ENCODE measurements around the gene ANKS1B.

ANKS1B gene

GRCh38 chr12:98737322-98737712 lies 1247.4 kb downstream of the ANKS1B start:
- H3K4me3 ChIP-seq (ENCODE audit: low read length, poor library complexity, severe bottlenecking): no peak overlapping the region
- no peak overlapping the region for H2AFZ ChIP-seq (ENCODE audit: low read length)
- H3K4me1 ChIP-seq (ENCODE audit: insufficient read depth, low read length, poor library complexity, severe bottlenecking): no peaks in the 10 kb centered on the region
- no peak overlapping the region for H3K9ac ChIP-seq (ENCODE audit: low read depth, low read length, poor library complexity, severe bottlenecking)
- H3K9me3 ChIP-seq (ENCODE audit: insufficient read depth, low read depth, low read length): no peaks in the 10 kb centered on the region
- no peaks in the 10 kb centered on the region for H4K20me1 ChIP-seq (ENCODE audit: insufficient read depth, low read length, poor library complexity, severe bottlenecking)
- H3K27me3 ChIP-seq (ENCODE audit: insufficient read depth, low read length, poor library complexity, severe bottlenecking): no peaks in the 10 kb centered on the region
- no peak overlapping the region for H3K4me2 ChIP-seq (ENCODE audit: low read depth, low read length, poor library complexity, severe bottlenecking)
- TF ChIP-seq, protein P1, sequence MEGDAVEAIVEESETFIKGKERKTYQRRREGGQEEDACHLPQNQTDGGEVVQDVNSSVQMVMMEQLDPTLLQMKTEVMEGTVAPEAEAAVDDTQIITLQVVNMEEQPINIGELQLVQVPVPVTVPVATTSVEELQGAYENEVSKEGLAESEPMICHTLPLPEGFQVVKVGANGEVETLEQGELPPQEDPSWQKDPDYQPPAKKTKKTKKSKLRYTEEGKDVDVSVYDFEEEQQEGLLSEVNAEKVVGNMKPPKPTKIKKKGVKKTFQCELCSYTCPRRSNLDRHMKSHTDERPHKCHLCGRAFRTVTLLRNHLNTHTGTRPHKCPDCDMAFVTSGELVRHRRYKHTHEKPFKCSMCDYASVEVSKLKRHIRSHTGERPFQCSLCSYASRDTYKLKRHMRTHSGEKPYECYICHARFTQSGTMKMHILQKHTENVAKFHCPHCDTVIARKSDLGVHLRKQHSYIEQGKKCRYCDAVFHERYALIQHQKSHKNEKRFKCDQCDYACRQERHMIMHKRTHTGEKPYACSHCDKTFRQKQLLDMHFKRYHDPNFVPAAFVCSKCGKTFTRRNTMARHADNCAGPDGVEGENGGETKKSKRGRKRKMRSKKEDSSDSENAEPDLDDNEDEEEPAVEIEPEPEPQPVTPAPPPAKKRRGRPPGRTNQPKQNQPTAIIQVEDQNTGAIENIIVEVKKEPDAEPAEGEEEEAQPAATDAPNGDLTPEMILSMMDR (conservative IDR thresholded peaks at IDR 0.05; ENCODE audit: low read length): no peak
- no peak for TF ChIP-seq EZH2phosphoT487 (IDR thresholded peaks at IDR 0.05; ENCODE audit: borderline replicate concordance)
- H3K36me3 ChIP-seq (ENCODE audit: insufficient read depth, low read length): peaks cover 6% of the 10 kb centered on the region; the same call in 1 of the 2 replicates
- H3K9me2 ChIP-seq (replicated peaks; ENCODE audit: low read depth, low read length): no peaks in the 10 kb centered on the region
- no peaks in the 10 kb centered on the region for H3K79me2 ChIP-seq (ENCODE audit: insufficient read depth, low read length)
- H3F3A ChIP-seq (ENCODE audit: low read depth): no peaks in the 10 kb centered on the region

DNA sequence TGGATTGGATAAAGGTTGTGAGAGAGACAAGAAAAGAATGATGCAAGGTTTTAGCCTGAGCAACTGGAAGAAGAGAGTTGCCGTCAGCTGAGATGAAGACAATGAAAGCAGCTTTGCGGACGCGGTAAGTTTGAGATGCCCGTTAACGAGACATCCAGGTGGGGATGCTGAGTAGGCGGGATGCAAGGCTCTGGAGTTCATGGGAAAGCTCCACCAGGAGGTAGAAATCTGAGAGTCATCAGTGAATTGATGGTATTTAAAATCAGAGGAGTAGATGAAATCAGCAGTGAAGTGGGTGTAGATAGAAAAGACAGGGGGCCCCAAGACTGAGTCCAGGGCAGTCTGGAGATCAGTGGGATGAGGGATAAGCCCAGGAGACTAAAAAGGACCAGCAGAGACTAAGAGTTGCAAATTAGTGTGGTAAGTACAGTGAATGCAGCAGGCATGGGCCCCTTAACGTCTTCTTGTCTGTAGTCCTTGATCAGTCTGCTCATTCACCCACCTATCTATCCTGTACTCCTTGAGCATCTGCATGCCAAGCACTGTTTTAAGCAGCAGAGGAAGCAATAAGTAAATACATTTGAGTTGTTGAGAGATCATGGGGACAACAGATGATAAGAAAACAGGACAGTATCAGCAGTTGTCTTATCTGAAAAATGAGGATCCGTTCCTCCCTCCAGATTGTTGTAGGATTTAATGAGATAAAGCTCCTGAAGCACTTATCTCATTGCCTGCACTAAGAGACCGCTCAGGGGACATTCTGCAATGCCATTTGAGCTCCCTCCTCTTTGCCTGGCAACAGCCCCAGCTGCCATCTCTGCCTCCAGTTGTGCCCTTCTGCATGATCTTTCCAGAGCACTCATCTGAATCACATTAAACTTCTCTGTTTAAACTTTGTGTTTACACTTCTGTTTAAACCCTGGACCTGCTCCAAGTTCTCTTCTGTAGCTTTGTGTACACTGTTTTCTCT lies 1248.1 kb downstream of the ANKS1B start:
- H3K9me3 ChIP-seq (ENCODE audit: insufficient read depth, low read depth, low read length): no peaks in the 10 kb centered on the region
- no peaks in the 10 kb centered on the region for H3K27me3 ChIP-seq (ENCODE audit: insufficient read depth, low read length, poor library complexity, severe bottlenecking)
- H3K4me2 ChIP-seq (ENCODE audit: low read depth, low read length, poor library complexity, severe bottlenecking): no peak overlapping the region
- no peaks in the 10 kb centered on the region for H4K20me1 ChIP-seq (ENCODE audit: insufficient read depth, low read length, poor library complexity, severe bottlenecking)
- no peak overlapping the region for H2AFZ ChIP-seq (ENCODE audit: low read length)
- H3K79me2 ChIP-seq (ENCODE audit: insufficient read depth, low read length): no peaks in the 10 kb centered on the region
- H3K9me2 ChIP-seq (replicated peaks; ENCODE audit: low read depth, low read length): no peaks in the 10 kb centered on the region
- H3K36me3 ChIP-seq (ENCODE audit: insufficient read depth, low read length): peaks cover 11% of the 10 kb centered on the region; the same call in 1 of the 2 replicates
- H3F3A ChIP-seq (ENCODE audit: low read depth): no peaks in the 10 kb centered on the region
- no peak overlapping the region for H3K9ac ChIP-seq (ENCODE audit: low read depth, low read length, poor library complexity, severe bottlenecking)
- TF ChIP-seq EZH2phosphoT487 (IDR thresholded peaks at IDR 0.05; ENCODE audit: borderline replicate concordance): no peak
- TF ChIP-seq, protein P1 (conservative IDR thresholded peaks at IDR 0.05; ENCODE audit: low read length): no peak
- no peaks in the 10 kb centered on the region for H3K4me1 ChIP-seq (ENCODE audit: insufficient read depth, low read length, poor library complexity, severe bottlenecking)
- H3K4me3 ChIP-seq (ENCODE audit: low read length, poor library complexity, severe bottlenecking): no peak overlapping the region

DNA sequence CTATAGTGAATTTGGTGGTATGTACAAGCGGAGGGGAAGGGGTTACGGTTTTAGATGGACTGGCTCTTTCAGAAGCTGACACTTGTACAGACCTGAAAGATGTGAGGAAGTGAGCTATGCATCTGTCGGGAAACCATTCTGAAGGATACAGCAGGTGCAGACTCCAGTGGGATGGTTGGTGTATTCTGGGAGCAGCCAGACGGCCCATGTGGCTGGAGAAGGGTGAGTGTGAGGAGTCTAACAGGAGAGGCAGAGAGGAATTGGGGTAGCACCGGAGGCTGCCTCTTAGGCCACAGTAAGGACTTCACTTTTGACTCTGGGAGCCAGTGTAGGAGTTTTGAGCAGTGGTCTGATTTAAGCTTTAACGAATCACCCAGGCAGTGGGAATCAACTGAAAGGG lies 1248.9 kb downstream of the ANKS1B start:
- Histone ChIP-seq H3K27me3 (ENCODE audit: insufficient read depth, low read length, poor library complexity, severe bottlenecking) (no peaks in the 10 kb centered on the region), H3K9me3 (ENCODE audit: insufficient read depth, low read depth, low read length) (no peaks in the 10 kb centered on the region), H3K4me3 (ENCODE audit: low read length, poor library complexity, severe bottlenecking) (no peak overlapping the region), H3F3A (ENCODE audit: low read depth) (no peaks in the 10 kb centered on the region), H2AFZ (ENCODE audit: low read length) (no peak overlapping the region), H3K36me3 (ENCODE audit: insufficient read depth, low read length) (peaks cover 18% of the 10 kb centered on the region; the same call in 1 of the 2 replicates), H4K20me1 (ENCODE audit: insufficient read depth, low read length, poor library complexity, severe bottlenecking) (no peaks in the 10 kb centered on the region), H3K9ac (ENCODE audit: low read depth, low read length, poor library complexity, severe bottlenecking) (no peak overlapping the region), H3K4me1 (ENCODE audit: insufficient read depth, low read length, poor library complexity, severe bottlenecking) (no peaks in the 10 kb centered on the region), H3K79me2 (ENCODE audit: insufficient read depth, low read length) (no peaks in the 10 kb centered on the region), H3K9me2 (replicated peaks; ENCODE audit: low read depth, low read length) (no peaks in the 10 kb centered on the region), H3K4me2 (ENCODE audit: low read depth, low read length, poor library complexity, severe bottlenecking) (no peak overlapping the region)
- TF ChIP-seq, protein P1 (conservative IDR thresholded peaks at IDR 0.05; ENCODE audit: low read length): no peak
- TF ChIP-seq EZH2phosphoT487 (IDR thresholded peaks at IDR 0.05; ENCODE audit: borderline replicate concordance): no peak
